HUES64 (cell line): ENCODE data around the gene AGAP1.

Source experiments
- H3K27ac ChIP-seq: 2 replicates; pipeline ENCODE4 v1.7.0; 2013; ENCODE audit warnings: low read depth, low read length, inconsistent platforms
- H3K27me3 ChIP-seq: 2 replicates; pipeline ENCODE4 v1.6.1; 2013; ENCODE audit warnings: mild to moderate bottlenecking, low read length; ENCODE audit not compliant: insufficient read depth
- H3K36me3 ChIP-seq: 2 replicates; pipeline ENCODE4 v1.6.1; 2013; ENCODE audit warnings: mild to moderate bottlenecking, low read length; ENCODE audit not compliant: insufficient read depth
- H3K4me1 ChIP-seq: 2 replicates; pipeline ENCODE4 v1.6.1; 2013; ENCODE audit warnings: mild to moderate bottlenecking, low read length, moderate library complexity; ENCODE audit not compliant: insufficient read depth
- H3K4me3 ChIP-seq: 2 replicates; pipeline ENCODE4 v1.5.1; 2013; ENCODE audit warnings: mild to moderate bottlenecking, low read length, moderate library complexity
- H3K9ac ChIP-seq: 2 replicates; pipeline ENCODE4 v1.6.1; 2013; ENCODE audit warnings: mild to moderate bottlenecking, low read depth, low read length
- H3K9me3 ChIP-seq: 2 replicates; pipeline ENCODE4 v1.6.1; 2013; ENCODE audit warnings: low read depth, low read length; ENCODE audit not compliant: insufficient read depth
- WGBS: fragments of 150-250, 120-280 bp; methylation state at CpG from one replicate; pipeline ENCODE4 v1.1.7; 2013; ENCODE audit warnings: missing lambda C conversion rate; 5-methylcytosine and 5-hydroxymethylcytosine counted together

AGAP1 gene

GRCh38 chr2:236113425-236113824 lies 619.6 kb downstream of the AGAP1 start:
- Histone ChIP-seq H3K27ac (no peak overlapping the region), H3K9me3 (no peaks in the 10 kb centered on the region), H3K27me3 (peaks cover 23% of the 10 kb centered on the region), H3K4me3 (no peak overlapping the region), H3K4me1 (peaks cover 18% of the 10 kb centered on the region), H3K36me3 (no peaks in the 10 kb centered on the region), H3K9ac (no peak overlapping the region)
- 94% methylated on average over 8 of the region's 8 CpGs for WGBS

- Histone ChIP-seq H3K27me3 (peaks cover 28% of the 10 kb centered on the region), H3K4me1 (peaks cover 16% of the 10 kb centered on the region), H3K36me3 (no peaks in the 10 kb centered on the region), H3K4me3 (no peak overlapping the region), H3K9ac (no peak overlapping the region), H3K27ac (no peak overlapping the region), H3K9me3 (no peaks in the 10 kb centered on the region)
- 93% methylated on average over 13 of the region's 13 CpGs for WGBS
Observed at GRCh38 chr2:236113948-236114347, 620.1 kb downstream of the AGAP1 start.

- Histone ChIP-seq H3K4me3 (no peak overlapping the region), H3K36me3 (no peaks in the 10 kb centered on the region), H3K9ac (no peak overlapping the region), H3K9me3 (no peaks in the 10 kb centered on the region), H3K27ac (no peak overlapping the region), H3K27me3 (peaks cover 38% of the 10 kb centered on the region), H3K4me1 (peaks cover 15% of the 10 kb centered on the region)
- 92% methylated on average over 15 of the region's 15 CpGs for WGBS
Observed at GRCh38 chr2:236114959-236115358, 621.1 kb downstream of the AGAP1 start.

GRCh38 chr2:236117401-236117800 lies 623.6 kb downstream of the AGAP1 start:
- Histone ChIP-seq H3K36me3 (no peaks in the 10 kb centered on the region), H3K4me1 (peaks cover 15% of the 10 kb centered on the region), H3K9me3 (no peaks in the 10 kb centered on the region), H3K4me3 (no peak overlapping the region), H3K27ac (no peak overlapping the region), H3K9ac (no peak overlapping the region), H3K27me3 (peaks cover 43% of the 10 kb centered on the region)
- WGBS = 84% methylated on average over 10 of the region's 10 CpGs

GRCh38 chr2:236117861-236118269 lies 624.0 kb downstream of the AGAP1 start:
- Histone ChIP-seq H3K4me1 (peaks cover 15% of the 10 kb centered on the region), H3K36me3 (no peaks in the 10 kb centered on the region), H3K9me3 (no peaks in the 10 kb centered on the region), H3K27ac (no peak overlapping the region), H3K4me3 (no peak overlapping the region), H3K27me3 (peaks cover 43% of the 10 kb centered on the region), H3K9ac (no peak overlapping the region)
- WGBS = 26% methylated on average over 10 of the region's 10 CpGs

- no peak overlapping the region for H3K27ac ChIP-seq
- H3K9ac ChIP-seq = no peak overlapping the region
- H3K27me3 ChIP-seq = peaks cover 43% of the 10 kb centered on the region
- H3K36me3 ChIP-seq = no peaks in the 10 kb centered on the region
- peaks cover 15% of the 10 kb centered on the region for H3K4me1 ChIP-seq
- H3K9me3 ChIP-seq = no peaks in the 10 kb centered on the region
- 86% methylated on average over 4 of the region's 4 CpGs for WGBS
- H3K4me3 ChIP-seq = no peak overlapping the region
Observed at GRCh38 chr2:236119003-236119402, 625.2 kb downstream of the AGAP1 start.

- no peaks in the 10 kb centered on the region for H3K36me3 ChIP-seq
- no peaks in the 10 kb centered on the region for H3K9me3 ChIP-seq
- peaks cover 15% of the 10 kb centered on the region for H3K4me1 ChIP-seq
- peaks cover 40% of the 10 kb centered on the region for H3K27me3 ChIP-seq
- H3K9ac ChIP-seq = no peak overlapping the region
- WGBS = 88% methylated on average over 13 of the region's 13 CpGs
- no peak overlapping the region for H3K4me3 ChIP-seq
- no peak overlapping the region for H3K27ac ChIP-seq
Observed at GRCh38 chr2:236119476-236119875, 625.6 kb downstream of the AGAP1 start.

GRCh38 chr2:236120141-236120601 lies 626.3 kb downstream of the AGAP1 start:
- Histone ChIP-seq H3K4me1 (peaks cover 15% of the 10 kb centered on the region), H3K9ac (no peak overlapping the region), H3K27me3 (peaks cover 35% of the 10 kb centered on the region; the same call in 1 of the 2 replicates), H3K4me3 (no peak overlapping the region), H3K36me3 (no peaks in the 10 kb centered on the region; the same call in 1 of the 2 replicates), H3K27ac (no peak overlapping the region), H3K9me3 (no peaks in the 10 kb centered on the region)
- WGBS = 92% methylated on average over 29 of the region's 29 CpGs

- no peaks in the 10 kb centered on the region for H3K9me3 ChIP-seq
- no peak overlapping the region for H3K4me3 ChIP-seq
- H3K4me1 ChIP-seq = peaks cover 15% of the 10 kb centered on the region
- WGBS = 87% methylated on average over 5 of the region's 5 CpGs
- H3K27me3 ChIP-seq = peaks cover 32% of the 10 kb centered on the region; the same call in 1 of the 2 replicates
- no peak overlapping the region for H3K27ac ChIP-seq
- H3K36me3 ChIP-seq = no peaks in the 10 kb centered on the region; the same call in 1 of the 2 replicates
- H3K9ac ChIP-seq = no peak overlapping the region
Observed at GRCh38 chr2:236120829-236121228, 627.0 kb downstream of the AGAP1 start.

GRCh38 chr2:236121546-236121945 lies 627.7 kb downstream of the AGAP1 start:
- Histone ChIP-seq H3K4me3 (no peak overlapping the region), H3K27me3 (peaks cover 31% of the 10 kb centered on the region; the same call in 1 of the 2 replicates), H3K4me1 (peaks cover 15% of the 10 kb centered on the region), H3K9ac (no peak overlapping the region), H3K9me3 (no peaks in the 10 kb centered on the region), H3K36me3 (no peaks in the 10 kb centered on the region; the same call in 1 of the 2 replicates), H3K27ac (no peak overlapping the region)
- WGBS = 91% methylated on average over 6 of the region's 7 CpGs

- H3K9ac ChIP-seq = no peak overlapping the region
- WGBS = 94% methylated on average over 3 of the region's 3 CpGs
- no peaks in the 10 kb centered on the region for H3K9me3 ChIP-seq
- peaks cover 24% of the 10 kb centered on the region; the same call in 1 of the 2 replicates for H3K27me3 ChIP-seq
- H3K36me3 ChIP-seq = no peaks in the 10 kb centered on the region; the same call in 1 of the 2 replicates
- H3K4me1 ChIP-seq = peaks cover 18% of the 10 kb centered on the region
- H3K27ac ChIP-seq = no peak overlapping the region
- no peak overlapping the region for H3K4me3 ChIP-seq
Observed at GRCh38 chr2:236122236-236122635, 628.4 kb downstream of the AGAP1 start.

- peaks cover 17% of the 10 kb centered on the region; the same call in 1 of the 2 replicates for H3K27me3 ChIP-seq
- no peaks in the 10 kb centered on the region for H3K9me3 ChIP-seq
- no peak overlapping the region for H3K9ac ChIP-seq
- 94% methylated on average over 19 of the region's 19 CpGs for WGBS
- no peak overlapping the region for H3K27ac ChIP-seq
- no peaks in the 10 kb centered on the region; the same call in 1 of the 2 replicates for H3K36me3 ChIP-seq
- H3K4me3 ChIP-seq = no peak overlapping the region
- peaks cover 9% of the 10 kb centered on the region; the same call in 1 of the 2 replicates for H3K4me1 ChIP-seq
Observed at GRCh38 chr2:236123716-236124115, 629.9 kb downstream of the AGAP1 start.
